Panc1 (cell line): ENCODE data around the gene CAPN7.
A peak's percentile ranks its signal among the peaks of the same experiment; 100 is the strongest.

Experiments
- CTCF ChIP-seq: fragments of 450-650 bp; IDR thresholded peaks from 2 replicates; pipeline ENCODE4 v1.5.1; 2017; ENCODE audit warnings: mild to moderate bottlenecking
- SIN3A ChIP-seq: IDR thresholded peaks from 2 replicates; pipeline ENCODE4 v1.6.1; 2012; ENCODE audit warnings: low read depth, mild to moderate bottlenecking, low read length, moderate library complexity, borderline replicate concordance; ENCODE audit not compliant: insufficient read depth
- TCF7L2 ChIP-seq: IDR thresholded peaks from 2 replicates; pipeline ENCODE4 v1.6.1; 2011; ENCODE audit warnings: mild to moderate bottlenecking, low read depth, low read length, inconsistent platforms

- TF ChIP-seq CTCF (peak; percentile 34), TCF7L2 (no peak), SIN3A (no peak)
These were observed 35.3 kb downstream of the CAPN7 start for GRCh38 chr3:15241341-15241740.
